ENCODE data around the gene TSPAN18.

TSPAN18 gene

DNA sequence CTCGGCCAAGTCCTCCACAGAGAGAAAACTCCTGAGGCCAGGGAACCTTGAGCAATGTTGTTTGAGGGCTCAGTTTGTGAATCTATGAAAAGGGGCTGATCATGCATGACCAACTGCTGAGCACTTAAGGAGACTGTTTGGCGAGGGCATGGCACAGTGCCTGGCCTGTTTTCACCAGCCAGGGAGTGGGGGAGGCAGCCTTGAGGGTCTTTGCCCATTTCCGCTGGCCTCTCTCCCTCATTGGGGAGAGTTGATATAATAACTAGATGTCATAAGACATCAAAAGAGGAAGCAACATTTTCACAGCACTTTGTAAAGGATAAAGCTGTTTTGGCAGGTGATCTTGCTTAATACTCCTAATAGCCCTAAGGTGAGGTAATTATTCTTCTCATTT is 113.3 kb downstream of the TSPAN18 start:
- no peaks in the 10 kb centered on the region for H3K79me2 ChIP-seq (ENCODE audit: low read length)
- H4K20me1 ChIP-seq (ENCODE audit: insufficient read depth, low read length), result no peaks in the 10 kb centered on the region
- DNase-seq, result no peak
- H2AFZ ChIP-seq (ENCODE audit: low read length), result no peak overlapping the region
- no peak overlapping the region for H3K4me2 ChIP-seq (ENCODE audit: low read depth, low read length)
- H3K27ac ChIP-seq (ENCODE audit: low read length), result no peak overlapping the region
- H3K4me1 ChIP-seq (ENCODE audit: low read length), result no peaks in the 10 kb centered on the region
- H3K36me3 ChIP-seq (replicated peaks; ENCODE audit: insufficient read depth, low read length), result no peaks in the 10 kb centered on the region
- H3K9me3 ChIP-seq (replicated peaks; ENCODE audit: insufficient read depth, low read length), result no peaks in the 10 kb centered on the region
- TF ChIP-seq, protein P1, sequence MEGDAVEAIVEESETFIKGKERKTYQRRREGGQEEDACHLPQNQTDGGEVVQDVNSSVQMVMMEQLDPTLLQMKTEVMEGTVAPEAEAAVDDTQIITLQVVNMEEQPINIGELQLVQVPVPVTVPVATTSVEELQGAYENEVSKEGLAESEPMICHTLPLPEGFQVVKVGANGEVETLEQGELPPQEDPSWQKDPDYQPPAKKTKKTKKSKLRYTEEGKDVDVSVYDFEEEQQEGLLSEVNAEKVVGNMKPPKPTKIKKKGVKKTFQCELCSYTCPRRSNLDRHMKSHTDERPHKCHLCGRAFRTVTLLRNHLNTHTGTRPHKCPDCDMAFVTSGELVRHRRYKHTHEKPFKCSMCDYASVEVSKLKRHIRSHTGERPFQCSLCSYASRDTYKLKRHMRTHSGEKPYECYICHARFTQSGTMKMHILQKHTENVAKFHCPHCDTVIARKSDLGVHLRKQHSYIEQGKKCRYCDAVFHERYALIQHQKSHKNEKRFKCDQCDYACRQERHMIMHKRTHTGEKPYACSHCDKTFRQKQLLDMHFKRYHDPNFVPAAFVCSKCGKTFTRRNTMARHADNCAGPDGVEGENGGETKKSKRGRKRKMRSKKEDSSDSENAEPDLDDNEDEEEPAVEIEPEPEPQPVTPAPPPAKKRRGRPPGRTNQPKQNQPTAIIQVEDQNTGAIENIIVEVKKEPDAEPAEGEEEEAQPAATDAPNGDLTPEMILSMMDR (IDR thresholded peaks at IDR 0.05; ENCODE audit: low read length), result no peak
- TF ChIP-seq EZH2phosphoT487 (IDR thresholded peaks at IDR 0.05; ENCODE audit: low read length) (no peak), EZH2 (optimal IDR thresholded peaks at IDR 0.05; ENCODE audit: low read depth, low read length) (no peak)
- no peak overlapping the region for H3K9ac ChIP-seq (ENCODE audit: low read length)
- H3K27me3 ChIP-seq (replicated peaks; ENCODE audit: insufficient read depth, low read length), result no peaks in the 10 kb centered on the region
- H3K4me3 ChIP-seq (ENCODE audit: low read length), result no peak overlapping the region
- no peaks in the 10 kb centered on the region for H3F3A ChIP-seq (ENCODE audit: insufficient read depth, low read length)
- H3K9me2 ChIP-seq (replicated peaks; ENCODE audit: insufficient read depth, low read length), result no peaks in the 10 kb centered on the region

DNA sequence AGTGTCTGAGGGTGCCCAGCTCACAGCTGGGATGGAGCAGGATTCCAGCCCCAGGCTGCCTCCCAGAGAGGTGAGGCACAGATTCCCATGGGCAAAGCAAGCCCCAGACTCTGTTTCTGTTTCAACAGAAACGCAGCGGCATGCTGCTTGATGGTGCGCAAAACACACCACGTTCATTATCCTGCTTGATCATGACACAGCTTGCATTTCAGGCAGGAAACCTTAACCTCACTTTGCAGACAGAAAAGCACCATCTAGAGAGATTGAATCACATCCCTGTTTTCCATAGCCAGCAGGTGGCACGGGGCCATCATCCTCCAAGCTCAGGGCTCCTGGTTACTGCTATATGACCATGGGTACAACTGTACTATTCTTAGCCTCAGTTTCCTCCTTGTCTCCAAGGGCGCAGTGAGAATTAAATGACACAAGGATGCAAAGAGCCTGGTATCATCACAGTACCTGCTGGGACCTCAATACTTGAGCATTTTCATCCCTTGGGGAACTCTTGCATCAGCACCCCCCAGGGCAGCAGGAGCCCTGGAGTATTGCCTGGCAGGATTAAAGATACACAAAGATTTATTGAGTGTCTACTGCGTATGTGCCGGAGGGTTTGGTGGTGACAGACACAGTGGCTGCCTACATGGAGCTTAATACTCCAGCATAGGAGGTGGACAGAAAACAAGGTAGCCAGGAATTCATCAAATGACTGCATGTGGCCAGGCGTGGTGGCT is 113.9 kb downstream of the TSPAN18 start:
- Histone ChIP-seq H3F3A (ENCODE audit: insufficient read depth, low read length) (no peaks in the 10 kb centered on the region), H3K9me3 (replicated peaks; ENCODE audit: insufficient read depth, low read length) (no peaks in the 10 kb centered on the region), H3K4me1 (ENCODE audit: low read length) (no peaks in the 10 kb centered on the region), H3K27ac (ENCODE audit: low read length) (no peak overlapping the region), H3K36me3 (replicated peaks; ENCODE audit: insufficient read depth, low read length) (no peaks in the 10 kb centered on the region), H3K27me3 (replicated peaks; ENCODE audit: insufficient read depth, low read length) (no peaks in the 10 kb centered on the region), H2AFZ (ENCODE audit: low read length) (no peak overlapping the region), H3K4me3 (ENCODE audit: low read length) (no peak overlapping the region), H3K4me2 (ENCODE audit: low read depth, low read length) (no peak overlapping the region), H3K79me2 (ENCODE audit: low read length) (no peaks in the 10 kb centered on the region), H4K20me1 (ENCODE audit: insufficient read depth, low read length) (no peaks in the 10 kb centered on the region), H3K9ac (ENCODE audit: low read length) (no peak overlapping the region), H3K9me2 (replicated peaks; ENCODE audit: insufficient read depth, low read length) (no peaks in the 10 kb centered on the region)
- TF ChIP-seq EZH2 (optimal IDR thresholded peaks at IDR 0.05; ENCODE audit: low read depth, low read length), result no peak
- DNase-seq, result no peak

DNA sequence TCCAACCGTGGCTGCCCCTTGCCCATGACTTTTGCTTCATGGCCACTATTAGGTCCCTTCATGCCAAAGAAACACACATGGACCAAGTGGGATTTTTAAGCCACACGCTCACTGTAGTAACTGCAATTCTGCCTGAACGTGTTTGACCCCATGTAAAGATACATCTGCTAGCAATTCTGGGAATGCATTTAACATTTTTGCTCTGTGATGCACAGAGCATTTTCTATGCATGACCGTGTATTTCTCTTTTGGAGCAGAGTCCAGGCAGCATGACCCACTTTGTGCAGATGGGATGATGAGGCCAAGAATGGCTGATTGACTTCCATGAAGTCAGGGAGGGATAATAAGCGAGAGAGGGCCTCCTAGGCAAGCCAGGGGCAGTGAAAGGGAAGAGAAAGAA is 115.5 kb downstream of the TSPAN18 start:
- no peak for DNase-seq
- Histone ChIP-seq H3K9me3 (replicated peaks; ENCODE audit: insufficient read depth, low read length) (no peaks in the 10 kb centered on the region), H3K4me1 (ENCODE audit: low read length) (no peaks in the 10 kb centered on the region), H3K4me2 (ENCODE audit: low read depth, low read length) (no peak overlapping the region), H3K9ac (ENCODE audit: low read length) (no peak overlapping the region), H3K9me2 (replicated peaks; ENCODE audit: insufficient read depth, low read length) (no peaks in the 10 kb centered on the region), H3K27ac (ENCODE audit: low read length) (no peak overlapping the region), H3K27me3 (replicated peaks; ENCODE audit: insufficient read depth, low read length) (no peaks in the 10 kb centered on the region), H3F3A (ENCODE audit: insufficient read depth, low read length) (no peaks in the 10 kb centered on the region), H3K4me3 (ENCODE audit: low read length) (no peak overlapping the region), H4K20me1 (ENCODE audit: insufficient read depth, low read length) (no peaks in the 10 kb centered on the region), H2AFZ (ENCODE audit: low read length) (no peak overlapping the region), H3K36me3 (replicated peaks; ENCODE audit: insufficient read depth, low read length) (no peaks in the 10 kb centered on the region), H3K79me2 (ENCODE audit: low read length) (no peaks in the 10 kb centered on the region)
- TF ChIP-seq, protein P1 (IDR thresholded peaks at IDR 0.05; ENCODE audit: low read length), result no peak
- TF ChIP-seq EZH2 (optimal IDR thresholded peaks at IDR 0.05; ENCODE audit: low read depth, low read length), result no peak
- no peak for TF ChIP-seq EZH2phosphoT487 (IDR thresholded peaks at IDR 0.05; ENCODE audit: low read length)

DNA sequence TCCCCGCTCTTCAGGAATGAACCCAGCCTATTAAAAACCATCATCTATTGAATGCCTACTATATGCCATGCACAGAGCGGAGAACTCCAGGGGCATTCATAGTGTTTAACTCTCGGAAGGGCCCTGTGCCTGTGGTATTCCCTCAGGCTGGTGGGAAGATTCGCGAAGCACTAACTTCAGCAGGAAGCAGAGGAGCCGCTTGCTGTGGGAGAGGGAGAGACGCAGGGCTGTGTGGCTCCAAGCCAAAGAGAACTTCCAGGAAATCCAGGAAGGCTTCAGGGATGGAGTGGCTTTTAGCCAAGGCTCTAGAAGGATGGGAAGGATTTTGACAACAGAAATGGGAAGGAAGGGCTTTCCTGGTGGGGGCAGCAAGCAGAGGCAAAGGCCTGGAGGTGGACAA is 120.1 kb downstream of the TSPAN18 start:
- no peaks in the 10 kb centered on the region for H3F3A ChIP-seq (ENCODE audit: insufficient read depth, low read length)
- TF ChIP-seq, protein P1 (IDR thresholded peaks at IDR 0.05; ENCODE audit: low read length), result no peak
- TF ChIP-seq EZH2 (optimal IDR thresholded peaks at IDR 0.05; ENCODE audit: low read depth, low read length) (no peak), EZH2phosphoT487 (IDR thresholded peaks at IDR 0.05; ENCODE audit: low read length) (no peak)
- DNase-seq, result no peak
- no peak overlapping the region for H3K9ac ChIP-seq (ENCODE audit: low read length)
- H4K20me1 ChIP-seq (ENCODE audit: insufficient read depth, low read length), result no peaks in the 10 kb centered on the region
- H3K27me3 ChIP-seq (replicated peaks; ENCODE audit: insufficient read depth, low read length), result no peaks in the 10 kb centered on the region
- H3K4me2 ChIP-seq (ENCODE audit: low read depth, low read length), result no peak overlapping the region
- H3K9me2 ChIP-seq (replicated peaks; ENCODE audit: insufficient read depth, low read length), result no peaks in the 10 kb centered on the region
- no peaks in the 10 kb centered on the region for H3K79me2 ChIP-seq (ENCODE audit: low read length)
- H3K4me3 ChIP-seq (ENCODE audit: low read length), result no peak overlapping the region
- no peak overlapping the region for H2AFZ ChIP-seq (ENCODE audit: low read length)
- H3K9me3 ChIP-seq (replicated peaks; ENCODE audit: insufficient read depth, low read length), result no peaks in the 10 kb centered on the region
- no peaks in the 10 kb centered on the region for H3K4me1 ChIP-seq (ENCODE audit: low read length)
- H3K36me3 ChIP-seq (replicated peaks; ENCODE audit: insufficient read depth, low read length), result no peaks in the 10 kb centered on the region
- H3K27ac ChIP-seq (ENCODE audit: low read length), result no peak overlapping the region
